Esophagus squamous epithelium (tissue), 4 donors: ENCODE results near the gene PRKG1.

Source experiments
- CTCF ChIP-seq, 6 experiments: fragments of 450-650 bp in 4 of 6; fragments of 200-600 bp in 2 of 6; sonication (generic) in 2 of 6; IDR thresholded peaks; one replicate each; pipeline ENCODE4 v1.5.1; 2016 to 2019; ENCODE audit warnings: antibody characterized with exemption in 6 of 6, mild to moderate bottlenecking in 4 of 6, moderate library complexity in 4 of 6
- POLR2A ChIP-seq, 4 donors: fragments of 450-650 bp; IDR thresholded peaks; one replicate each; pipeline ENCODE4 v1.6.1; 2017; ENCODE audit warnings: antibody characterized with exemption in 4 of 4, mild to moderate bottlenecking in 4 of 4, moderate library complexity in 3 of 4

GRCh38 chr10:51251110-51251509, 176.8 kb downstream of the PRKG1 start:
- TF ChIP-seq CTCF (IDR thresholded peaks at IDR 0.05) = no peak
- no peak for TF ChIP-seq POLR2A (IDR thresholded peaks at IDR 0.05)
